ENCODE measurements around the gene CYB5R3. TPM values are rescaled to one million over a fixed set of nuclear protein-coding genes. Genes with fewer than 3 reads are reported as not detected.

Gene CYB5R3
- 100 to 1,000 TPM in 3 of 4 donors, 10 to 100 TPM in 1; 70.0 to 174 (median 118) TPM for polyA plus RNA-seq
- long read RNA-seq, donor 1, transcript CYB5R3-201 (9 exons, 2,124 nt) = major isoform, 141 of 181 reads
- long read RNA-seq, donor 1, transcript CYB5R3-208 (6 exons, 3,938 nt) = minor isoform, 6 of 181 reads
- long read RNA-seq, donor 1, transcript CYB5R3-204 (8 exons, 1,849 nt) = minor isoform, 15 of 181 reads
- long read RNA-seq, donor 1, partial matches to known transcripts = 12 of 181 reads
- long read RNA-seq, donor 1, other reads (novel, unspliced or antisense) = 7 of 181 reads
- long read RNA-seq, donor 2, transcript CYB5R3-201 (9 exons, 2,124 nt) = major isoform, 34 of 37 reads
- long read RNA-seq, donor 2, partial matches to known transcripts = 0 of 37 reads
- long read RNA-seq, donor 2, other reads (novel, unspliced or antisense) = 0 of 37 reads
- long read RNA-seq, donor 3, transcript CYB5R3-201 (9 exons, 2,124 nt) = major isoform, 33 of 49 reads
- long read RNA-seq, donor 3, partial matches to known transcripts = 11 of 49 reads
- long read RNA-seq, donor 3, other reads (novel, unspliced or antisense) = 0 of 49 reads
- long read RNA-seq, donor 4 = 0 reads
- long read RNA-seq, donor 5, transcript CYB5R3-201 (9 exons, 2,124 nt) = major isoform, 10 of 12 reads
- long read RNA-seq, donor 5, partial matches to known transcripts = 0 of 12 reads
- long read RNA-seq, donor 5, other reads (novel, unspliced or antisense) = 0 of 12 reads
- long read RNA-seq, donor 6, transcript CYB5R3-201 (9 exons, 2,124 nt) = major isoform, 66 of 76 reads
- long read RNA-seq, donor 6, partial matches to known transcripts = 0 of 76 reads
- long read RNA-seq, donor 6, other reads (novel, unspliced or antisense) = 5 of 76 reads
- long read RNA-seq, donor 7, transcript CYB5R3-208 (6 exons, 3,938 nt) = minor isoform, 6 of 165 reads
- long read RNA-seq, donor 7, transcript CYB5R3-204 (8 exons, 1,849 nt) = minor isoform, 10 of 165 reads
- long read RNA-seq, donor 7, transcript CYB5R3-201 (9 exons, 2,124 nt) = major isoform, 134 of 165 reads
- long read RNA-seq, donor 7, partial matches to known transcripts = 6 of 165 reads
- long read RNA-seq, donor 7, other reads (novel, unspliced or antisense) = 9 of 165 reads
- long read RNA-seq, donor 8, transcript CYB5R3-201 (9 exons, 2,124 nt) = major isoform, 8 of 10 reads
- long read RNA-seq, donor 8, partial matches to known transcripts = 0 of 10 reads
- long read RNA-seq, donor 8, other reads (novel, unspliced or antisense) = 0 of 10 reads
- long read RNA-seq, donor 9, transcript CYB5R3-204 (8 exons, 1,849 nt) = minor isoform, 6 of 22 reads
- long read RNA-seq, donor 9, transcript CYB5R3-201 (9 exons, 2,124 nt) = major isoform, 15 of 22 reads
- long read RNA-seq, donor 9, partial matches to known transcripts = 0 of 22 reads
- long read RNA-seq, donor 9, other reads (novel, unspliced or antisense) = 0 of 22 reads
- long read RNA-seq, donor 10, transcript CYB5R3-201 (9 exons, 2,124 nt) = major isoform, 68 of 84 reads
- long read RNA-seq, donor 10, transcript CYB5R3-204 (8 exons, 1,849 nt) = minor isoform, 8 of 84 reads
- long read RNA-seq, donor 10, partial matches to known transcripts = 0 of 84 reads
- long read RNA-seq, donor 10, other reads (novel, unspliced or antisense) = 5 of 84 reads

DNA sequence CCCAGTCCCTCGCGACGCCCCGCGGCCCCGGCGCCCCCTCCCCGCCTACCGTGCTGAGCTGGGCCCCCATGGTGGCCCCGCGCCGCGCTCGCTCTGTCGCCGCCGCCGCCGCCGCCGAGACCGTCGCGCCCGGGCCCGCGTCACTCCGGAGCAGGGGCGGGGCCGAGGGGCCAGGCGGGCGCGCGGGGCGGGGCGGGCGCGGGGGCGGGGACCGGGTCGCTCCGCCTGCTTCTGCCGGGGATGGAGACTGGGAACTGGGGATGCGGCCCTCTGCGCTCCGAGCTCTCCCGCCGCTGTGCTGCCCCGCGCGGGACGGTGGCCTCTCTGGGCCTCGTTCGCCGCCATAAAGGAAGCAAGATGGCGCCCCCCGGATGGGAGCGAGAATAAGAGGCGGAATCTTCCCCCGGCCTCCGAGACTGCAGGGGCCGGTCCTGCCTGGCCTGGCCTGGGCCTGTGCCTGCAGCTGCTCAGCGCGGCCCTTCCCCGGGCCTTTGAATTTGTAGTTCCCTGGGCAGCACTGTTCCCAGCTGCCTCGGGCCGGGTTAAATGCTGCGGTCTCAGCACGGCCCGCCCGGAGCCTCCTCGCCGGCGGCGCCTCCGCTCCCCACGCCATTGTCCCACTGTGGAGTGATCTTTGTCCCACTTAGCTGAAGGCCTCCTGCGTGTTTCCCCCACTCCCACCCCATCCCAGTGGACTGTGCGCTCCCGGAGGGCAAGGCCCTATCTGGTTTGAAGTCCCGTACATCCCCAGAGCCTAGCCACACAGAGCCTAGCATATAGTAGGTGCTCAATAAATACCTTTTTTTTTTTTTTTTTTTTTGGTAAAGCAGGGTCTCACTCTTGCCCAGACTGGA is at the start of gene CYB5R3:
Gene CYB5R3 (minus strand): TSS at position 147 of the 854 bp plus-strand sequence. CDS start 77 bp downstream, at position 70.
- Histone ChIP-seq H3K9me3 (ENCODE audit: control insufficient read depth in 2 of 2, insufficient read depth in 1 of 2, low read depth in 1 of 2, low read length in 1 of 2) (no peaks in the 10 kb centered on the region), H3K27me3 (ENCODE audit: control insufficient read depth in 3 of 3, insufficient read depth in 3 of 3, low read length in 3 of 3) (no peaks in the 10 kb centered on the region), H3K4me1 (ENCODE audit: control insufficient read depth in 3 of 3, insufficient read depth in 2 of 3, low read depth in 1 of 3, low read length in 2 of 3) (peaks cover 1 to 54% (median 19%) of the 10 kb centered on the region in 3 donors)

DNA sequence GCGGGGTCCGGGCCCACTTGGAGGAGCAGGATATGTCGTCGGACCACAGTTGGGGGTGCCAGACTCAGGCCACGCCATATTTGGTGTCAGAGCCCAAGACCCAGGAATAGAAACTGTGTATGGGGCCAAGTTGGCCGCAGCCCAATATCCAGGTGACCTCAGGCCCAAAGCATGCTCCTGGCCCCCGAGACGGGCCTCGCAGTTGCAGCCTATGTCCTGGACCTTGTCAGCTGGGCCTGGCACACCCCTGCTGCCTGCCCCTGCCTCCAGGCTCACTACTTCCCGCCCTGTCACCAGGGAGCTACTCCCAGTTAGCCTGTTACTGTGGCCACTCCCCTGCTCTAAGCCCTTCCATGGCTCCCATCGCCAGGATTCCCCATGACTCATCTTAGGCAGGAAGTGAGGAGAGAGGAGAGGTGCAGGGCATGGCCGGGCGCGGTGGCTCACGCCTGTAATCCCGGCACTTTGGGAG is 48.4 kb upstream of the CYB5R3 start:
- FAIRE-seq (no peak), DNase-seq (peak; percentile 65 to 80)
- peak overlapping the region in 2 of 3 donors; percentile 57 to 60 for H3K27ac ChIP-seq (ENCODE audit: low read depth in 1 of 3, low read length in 2 of 3)
- H3K4me1 ChIP-seq (ENCODE audit: control insufficient read depth in 3 of 3, insufficient read depth in 2 of 3, low read depth in 1 of 3, low read length in 2 of 3) = peaks cover 0 to 15% (median 0%) of the 10 kb centered on the region in 3 donors
- WGBS, 3 donors = 34 to 51% (median 39%) methylated on average over 16 of the region's 16 CpGs
- H3K36me3 ChIP-seq (ENCODE audit: control insufficient read depth in 3 of 3, insufficient read depth in 2 of 3, low read depth in 1 of 3, low read length in 3 of 3) = peaks cover 0 to 19% (median 0%) of the 10 kb centered on the region in 3 donors
- no peaks in the 10 kb centered on the region for H3K27me3 ChIP-seq (ENCODE audit: control insufficient read depth in 3 of 3, insufficient read depth in 3 of 3, low read length in 3 of 3)
- H3K4me3 ChIP-seq (ENCODE audit: low read depth in 1 of 3, low read length in 3 of 3) = no peak overlapping the region
- H3K9me3 ChIP-seq (ENCODE audit: control insufficient read depth in 2 of 2, insufficient read depth in 1 of 2, low read depth in 1 of 2, low read length in 1 of 2) = no peaks in the 10 kb centered on the region

More for the DNA sequence above, at the start of gene CYB5R3:
- no peak for FAIRE-seq
- 11 to 33% (median 19%) methylated on average over 27 to 81 of the region's 81 CpGs for WGBS, 3 donors
- Histone ChIP-seq H3K36me3 (ENCODE audit: control insufficient read depth in 3 of 3, insufficient read depth in 2 of 3, low read depth in 1 of 3, low read length in 3 of 3) (peaks cover 0 to 30% (median 0%) of the 10 kb centered on the region in 3 donors), H3K4me3 (ENCODE audit: low read depth in 1 of 3, low read length in 3 of 3) (peak within 1 kb of the TSS; percentile 59 to 81 (median 74)), H3K27ac (ENCODE audit: low read depth in 1 of 3, low read length in 2 of 3) (peak within 1 kb of the TSS; percentile 92 to 97 (median 97))
- DNase-seq = peak in 1 of 2 donors; percentile 75

- H3K27ac ChIP-seq (ENCODE audit: low read depth in 1 of 3, low read length in 2 of 3) = peak overlapping the region in 2 of 3 donors; percentile 38 to 57
- no peaks in the 10 kb centered on the region for H3K27me3 ChIP-seq (ENCODE audit: control insufficient read depth in 3 of 3, insufficient read depth in 3 of 3, low read length in 3 of 3)
- H3K9me3 ChIP-seq (ENCODE audit: control insufficient read depth in 2 of 2, insufficient read depth in 1 of 2, low read depth in 1 of 2, low read length in 1 of 2) = no peaks in the 10 kb centered on the region
- WGBS, 3 donors = 86 to 93% (median 87%) methylated on average over 10 of the region's 10 CpGs
- FAIRE-seq = no peak
- peaks cover 0 to 15% (median 0%) of the 10 kb centered on the region in 3 donors for H3K4me1 ChIP-seq (ENCODE audit: control insufficient read depth in 3 of 3, insufficient read depth in 2 of 3, low read depth in 1 of 3, low read length in 2 of 3)
- H3K4me3 ChIP-seq (ENCODE audit: low read depth in 1 of 3, low read length in 3 of 3) = no peak overlapping the region
- H3K36me3 ChIP-seq (ENCODE audit: control insufficient read depth in 3 of 3, insufficient read depth in 2 of 3, low read depth in 1 of 3, low read length in 3 of 3) = peaks cover 0 to 27% (median 0%) of the 10 kb centered on the region in 3 donors
- DNase-seq = no peak
Observed at GRCh38 chr22:42696331-42696967, 47.3 kb upstream of the CYB5R3 start.

- Histone ChIP-seq H3K27ac (ENCODE audit: low read depth in 1 of 3, low read length in 2 of 3) (no peak overlapping the region), H3K27me3 (ENCODE audit: control insufficient read depth in 3 of 3, insufficient read depth in 3 of 3, low read length in 3 of 3) (no peaks in the 10 kb centered on the region), H3K4me1 (ENCODE audit: control insufficient read depth in 3 of 3, insufficient read depth in 2 of 3, low read depth in 1 of 3, low read length in 2 of 3) (peaks cover 0 to 15% (median 0%) of the 10 kb centered on the region in 3 donors), H3K36me3 (ENCODE audit: control insufficient read depth in 3 of 3, insufficient read depth in 2 of 3, low read depth in 1 of 3, low read length in 3 of 3) (peaks cover 0 to 30% (median 0%) of the 10 kb centered on the region in 3 donors), H3K9me3 (ENCODE audit: control insufficient read depth in 2 of 2, insufficient read depth in 1 of 2, low read depth in 1 of 2, low read length in 1 of 2) (no peaks in the 10 kb centered on the region), H3K4me3 (ENCODE audit: low read depth in 1 of 3, low read length in 3 of 3) (no peak overlapping the region)
- FAIRE-seq (no peak), DNase-seq (no peak)
- WGBS, 3 donors = 69 to 77% (median 74%) methylated on average over 9 to 10 of the region's 10 CpGs
Observed at GRCh38 chr22:42695294-42695693, 46.1 kb upstream of the CYB5R3 start.

DNA sequence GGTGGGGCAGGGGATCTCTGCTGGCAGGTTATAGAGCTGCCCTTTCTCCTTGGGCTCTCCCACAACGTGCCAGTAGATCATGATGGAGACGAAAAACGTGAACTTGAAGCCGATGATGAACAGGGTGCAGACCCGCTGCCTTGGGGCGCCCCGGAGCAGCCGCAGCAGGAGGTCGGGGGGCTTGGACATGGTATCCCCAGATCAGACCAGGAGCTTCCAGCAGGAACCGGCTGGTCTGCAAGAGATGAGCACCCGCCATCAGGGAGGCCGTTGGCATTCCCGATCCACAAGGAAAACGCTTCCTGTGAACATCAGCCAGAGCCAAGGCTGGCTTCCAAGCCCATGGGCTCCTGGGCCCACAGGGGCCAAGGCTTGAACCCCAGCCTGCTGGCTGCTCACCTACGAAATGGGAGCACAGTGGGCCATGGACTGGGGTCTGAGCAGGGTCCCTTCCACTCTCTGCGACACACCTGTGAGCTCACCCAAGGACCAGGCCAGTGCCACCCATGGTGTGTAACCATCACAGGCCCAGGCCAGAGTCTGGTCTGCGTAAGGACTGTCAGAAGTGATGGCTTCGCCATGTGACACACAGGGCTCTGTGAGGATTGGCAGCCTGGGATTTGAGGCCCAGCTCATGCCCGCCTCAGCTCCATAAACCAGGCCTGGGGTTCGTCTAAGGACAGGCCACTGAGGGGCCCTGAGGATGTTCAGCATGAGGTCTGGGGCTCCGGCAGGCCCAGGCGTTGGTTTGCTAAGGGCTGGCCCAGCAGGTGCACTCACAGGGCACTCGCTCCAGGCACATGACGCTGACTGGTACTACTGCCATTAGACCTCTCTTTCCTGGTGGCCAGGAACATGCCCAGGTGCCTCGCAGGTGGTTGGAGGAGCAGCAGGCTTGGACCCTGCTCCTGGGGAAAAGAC is 44.8 kb upstream of the CYB5R3 start:
- Histone ChIP-seq H3K27me3 (ENCODE audit: control insufficient read depth in 3 of 3, insufficient read depth in 3 of 3, low read length in 3 of 3) (no peaks in the 10 kb centered on the region), H3K36me3 (ENCODE audit: control insufficient read depth in 3 of 3, insufficient read depth in 2 of 3, low read depth in 1 of 3, low read length in 3 of 3) (peaks cover 0 to 30% (median 0%) of the 10 kb centered on the region in 3 donors), H3K4me3 (ENCODE audit: low read depth in 1 of 3, low read length in 3 of 3) (no peak overlapping the region), H3K9me3 (ENCODE audit: control insufficient read depth in 2 of 2, insufficient read depth in 1 of 2, low read depth in 1 of 2, low read length in 1 of 2) (no peaks in the 10 kb centered on the region), H3K27ac (ENCODE audit: low read depth in 1 of 3, low read length in 2 of 3) (no peak overlapping the region), H3K4me1 (ENCODE audit: control insufficient read depth in 3 of 3, insufficient read depth in 2 of 3, low read depth in 1 of 3, low read length in 2 of 3) (peaks cover 0 to 22% (median 0%) of the 10 kb centered on the region in 3 donors)
- DNase-seq = no peak
- no peak for FAIRE-seq
- 89 to 93% (median 92%) methylated on average over 25 of the region's 25 CpGs for WGBS, 3 donors

GRCh38 chr22:42693055-42693762 is 44.0 kb upstream of the CYB5R3 start:
- 94 to 95% (median 94%) methylated on average over 51 of the region's 51 CpGs for WGBS, 3 donors
- Histone ChIP-seq H3K4me3 (ENCODE audit: low read depth in 1 of 3, low read length in 3 of 3) (no peak overlapping the region), H3K9me3 (ENCODE audit: control insufficient read depth in 2 of 2, insufficient read depth in 1 of 2, low read depth in 1 of 2, low read length in 1 of 2) (no peaks in the 10 kb centered on the region), H3K27me3 (ENCODE audit: control insufficient read depth in 3 of 3, insufficient read depth in 3 of 3, low read length in 3 of 3) (no peaks in the 10 kb centered on the region), H3K36me3 (ENCODE audit: control insufficient read depth in 3 of 3, insufficient read depth in 2 of 3, low read depth in 1 of 3, low read length in 3 of 3) (peaks cover 0 to 30% (median 0%) of the 10 kb centered on the region in 3 donors), H3K4me1 (ENCODE audit: control insufficient read depth in 3 of 3, insufficient read depth in 2 of 3, low read depth in 1 of 3, low read length in 2 of 3) (peaks cover 0 to 24% (median 2%) of the 10 kb centered on the region in 3 donors), H3K27ac (ENCODE audit: low read depth in 1 of 3, low read length in 2 of 3) (no peak overlapping the region)
- DNase-seq (no peak), FAIRE-seq (no peak)
